ENCODE measurements around the gene AKAP5. TPM values are rescaled to one million over a fixed set of nuclear protein-coding genes. Genes with fewer than 3 reads are reported as not detected.

Gene AKAP5
- total and polyA plus RNA-seq, 9 of the 15 experiments (the other 6 are each of a cell fraction or from before 2014, with no cell fraction given): 0.06 to 0.94 (median 0.34) TPM

GRCh38 chr14:64504897-64505794 is 39.8 kb downstream of the AKAP5 start (continued):
- TF ChIP-seq ZFX (CRISPR knock-in tag; IDR thresholded peaks at IDR 0.05): peak; percentile 80; the same call in 1 of the 2 replicates
- TF ChIP-seq CXXC5 (CRISPR knock-in tag; IDR thresholded peaks at IDR 0.05): peak; percentile 73
- peak in 1 of 3 experiments; percentile 77; a peak in 1 of 6 replicates for TF ChIP-seq ZBTB11 (CRISPR knock-in tag; IDR thresholded peaks at IDR 0.05)
- TF ChIP-seq PBX2 (CRISPR knock-in tag; IDR thresholded peaks at IDR 0.05; ENCODE audit: low read depth): peak; percentile 89
- TF ChIP-seq PBX2 (tag; conservative IDR thresholded peaks at IDR 0.05; ENCODE audit: low read depth): peak; percentile 96
- TF ChIP-seq TCF3 (CRISPR knock-in tag; IDR thresholded peaks at IDR 0.05): no peak
- peak; percentile 67 for TF ChIP-seq CHD1 (IDR thresholded peaks at IDR 0.05; ENCODE audit: low read length)
- TF ChIP-seq RNF219 (CRISPR knock-in tag; IDR thresholded peaks at IDR 0.05): no peak
- 0 out of 2 replicates have a peak, but pooled peaks have one; percentile 10 for TF ChIP-seq ZKSCAN1 (IDR thresholded peaks at IDR 0.05; ENCODE audit: low read depth, low read length)
- 0 out of 2 replicates have a peak, but pooled peaks have one; percentile 36 for TF ChIP-seq HDAC8 (tag; IDR thresholded peaks at IDR 0.05)
- TF ChIP-seq RBM17 (IDR thresholded peaks at IDR 0.05; ENCODE audit: borderline replicate concordance, low read depth, low read length): no peak
- TF ChIP-seq DEAF1 (CRISPR knock-in tag; IDR thresholded peaks at IDR 0.05): 0 out of 2 replicates have a peak, but pooled peaks have one; percentile 18
- TF ChIP-seq SMARCA5 (IDR thresholded peaks at IDR 0.05): no peak
- TF ChIP-seq CCNT2 (IDR thresholded peaks at IDR 0.05; ENCODE audit: borderline replicate concordance, extremely low read depth, insufficient read length, low read depth, low read length): peak; percentile 66

Measured in K562 (cell line).